ENCODE measurements around the gene MEAK7.

MEAK7 gene, protein sequence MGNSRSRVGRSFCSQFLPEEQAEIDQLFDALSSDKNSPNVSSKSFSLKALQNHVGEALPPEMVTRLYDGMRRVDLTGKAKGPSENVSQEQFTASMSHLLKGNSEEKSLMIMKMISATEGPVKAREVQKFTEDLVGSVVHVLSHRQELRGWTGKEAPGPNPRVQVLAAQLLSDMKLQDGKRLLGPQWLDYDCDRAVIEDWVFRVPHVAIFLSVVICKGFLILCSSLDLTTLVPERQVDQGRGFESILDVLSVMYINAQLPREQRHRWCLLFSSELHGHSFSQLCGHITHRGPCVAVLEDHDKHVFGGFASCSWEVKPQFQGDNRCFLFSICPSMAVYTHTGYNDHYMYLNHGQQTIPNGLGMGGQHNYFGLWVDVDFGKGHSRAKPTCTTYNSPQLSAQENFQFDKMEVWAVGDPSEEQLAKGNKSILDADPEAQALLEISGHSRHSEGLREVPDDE

DNA sequence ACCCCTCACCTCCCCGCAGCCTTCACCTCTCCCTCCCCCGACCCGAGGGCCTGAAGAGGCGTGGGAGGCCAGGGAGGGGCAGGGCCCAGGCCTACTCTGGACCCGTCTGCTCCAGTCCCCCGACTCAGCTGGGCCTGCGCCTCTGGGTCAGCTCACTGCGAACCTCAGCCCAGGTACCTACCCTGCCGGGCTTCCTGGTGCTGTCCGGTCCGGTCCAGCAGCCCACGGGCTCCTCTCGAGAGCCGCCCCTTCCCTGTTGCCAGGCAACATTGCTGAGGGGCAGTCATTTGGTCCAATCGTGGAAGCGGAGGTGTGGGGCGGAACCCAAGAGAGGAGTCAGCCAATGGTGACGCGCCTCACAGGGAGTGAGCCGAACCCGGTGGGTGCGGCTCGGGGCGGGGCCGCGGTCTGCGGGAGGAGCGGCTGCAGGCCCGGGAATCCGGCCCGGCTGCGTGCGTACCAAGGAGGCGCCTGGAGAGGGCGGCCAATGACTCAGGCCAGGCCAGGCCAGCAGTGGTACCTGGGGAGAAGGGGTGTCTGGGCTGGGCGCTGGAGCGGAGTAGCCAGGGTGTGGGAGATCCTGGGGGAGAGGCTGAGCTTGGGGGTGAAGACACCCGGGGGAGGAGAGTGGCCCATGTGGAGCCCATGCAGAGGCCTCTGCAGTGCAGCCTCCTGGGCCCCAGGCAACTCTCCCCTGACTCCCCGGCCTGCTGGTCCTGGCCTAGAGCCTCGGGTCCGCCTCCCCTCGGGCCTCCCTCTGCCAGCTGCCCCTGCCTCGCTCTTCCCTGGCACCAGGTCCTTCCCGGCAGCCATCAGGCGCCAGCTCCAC lies at the start of gene MEAK7:
MEAK7 (minus strand) TSS at position 240 of the 829 bp plus-strand sequence. CDS start 6,573 bp downstream, outside the sequence.
- peak; percentile 98 for DNase-seq

DNA sequence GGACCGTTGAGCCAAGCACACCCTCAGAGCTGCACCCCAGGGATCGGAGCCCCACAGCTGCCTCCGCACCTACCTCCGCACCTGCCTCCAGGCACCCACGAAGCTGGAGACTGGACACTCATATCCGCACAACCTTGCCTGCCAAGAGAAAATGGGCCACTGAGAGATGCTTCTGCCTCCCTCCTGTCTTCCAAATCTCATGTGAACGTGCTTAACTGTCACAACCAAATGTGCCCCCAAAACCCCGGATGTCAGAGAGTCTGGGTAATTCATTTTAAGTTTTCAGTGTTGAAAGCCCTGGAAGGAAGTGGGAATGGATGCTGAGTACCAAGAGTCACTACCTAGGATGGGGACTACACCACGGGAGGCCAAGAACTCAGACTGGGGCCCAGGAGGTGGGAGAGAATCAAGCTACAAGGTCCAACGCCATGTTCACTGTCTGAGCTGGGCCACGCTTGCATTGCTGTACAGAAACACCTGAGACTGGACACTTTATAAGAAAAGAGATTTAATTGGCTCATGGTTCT lies 49.5 kb upstream of the MEAK7 start:
- no peak for DNase-seq

DNA sequence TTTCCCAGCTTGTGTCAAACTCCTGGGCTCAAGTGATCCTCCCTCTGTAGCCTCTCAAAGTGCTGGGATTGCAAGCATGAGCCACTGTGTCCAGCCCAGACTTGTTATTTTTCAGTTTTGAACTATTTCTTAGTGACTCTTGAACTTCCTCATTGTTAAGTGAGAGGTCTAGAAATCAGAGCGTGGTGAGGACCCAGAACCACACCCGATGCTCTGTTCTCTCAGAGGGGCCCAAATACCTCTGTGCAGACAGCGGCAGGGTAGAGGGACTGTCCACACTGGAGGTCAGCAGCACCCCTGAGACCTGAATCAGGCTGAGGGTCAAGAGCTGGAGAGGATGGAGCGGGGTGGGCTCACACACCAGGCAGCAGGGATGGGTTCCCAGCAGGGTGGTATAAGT lies 47.7 kb upstream of the MEAK7 start:
- no peak for DNase-seq

DNA sequence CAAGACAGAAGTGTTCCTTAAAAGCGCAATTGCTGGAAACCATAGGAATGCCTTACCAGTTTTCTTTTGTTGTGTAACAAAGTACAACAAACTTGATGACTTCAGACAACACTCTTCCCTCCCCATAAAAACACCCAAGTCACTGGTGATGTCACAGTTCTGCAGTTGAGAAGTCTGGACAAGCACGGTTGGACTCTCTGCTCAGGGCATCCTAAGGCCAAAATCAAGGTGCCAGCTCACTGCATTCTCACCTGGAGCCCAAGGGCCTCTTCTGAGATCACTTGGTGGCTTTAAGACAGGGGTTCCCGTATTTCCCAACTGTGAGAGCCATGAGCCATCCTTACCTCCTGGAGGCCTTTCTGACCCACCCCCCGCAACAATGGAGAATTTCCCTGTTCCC lies 45.6 kb upstream of the MEAK7 start:
- DNase-seq: no peak

DNA sequence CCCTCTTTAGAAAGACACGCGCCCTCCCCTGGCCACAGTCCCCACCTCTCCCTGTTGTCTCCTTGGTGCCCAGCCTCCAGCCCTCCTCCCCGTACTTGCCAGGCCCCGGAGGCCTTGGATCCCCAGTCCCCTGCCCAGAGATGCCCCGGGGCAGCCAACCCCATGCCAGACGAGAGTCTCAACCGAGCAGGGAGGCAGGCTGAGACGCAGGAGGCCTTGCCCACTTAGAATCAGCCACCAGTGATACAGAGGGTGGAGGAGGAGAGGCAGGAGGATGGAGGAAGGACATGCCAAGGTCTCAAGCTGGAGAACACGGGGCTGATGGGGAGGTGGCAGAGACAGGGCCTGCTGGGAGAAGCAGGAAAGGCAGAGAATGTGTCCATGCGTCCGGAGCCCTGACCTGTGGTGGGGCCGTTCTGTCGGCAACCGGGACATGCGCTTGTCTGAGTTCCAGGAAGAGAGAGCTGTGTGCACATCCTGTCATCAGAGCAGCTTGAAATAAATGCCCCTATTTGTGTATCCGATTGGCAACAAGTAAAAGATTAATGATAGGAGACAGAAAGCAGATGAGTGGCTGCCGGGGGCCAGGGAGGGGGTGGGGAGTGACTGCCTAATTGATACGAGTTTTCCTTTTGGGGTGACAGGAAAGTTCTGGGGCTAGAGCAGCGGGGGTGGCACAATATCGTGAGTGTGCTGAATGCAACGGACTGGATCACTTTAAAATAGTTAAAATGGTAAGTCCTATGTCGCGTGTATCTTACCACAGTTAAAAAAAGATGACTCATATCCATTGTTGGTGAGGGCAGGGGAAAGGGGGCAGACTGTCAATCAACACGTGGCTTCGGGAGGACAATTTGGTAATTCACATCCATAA lies 44.7 kb upstream of the MEAK7 start:
- DNase-seq: peak; percentile 63

DNA sequence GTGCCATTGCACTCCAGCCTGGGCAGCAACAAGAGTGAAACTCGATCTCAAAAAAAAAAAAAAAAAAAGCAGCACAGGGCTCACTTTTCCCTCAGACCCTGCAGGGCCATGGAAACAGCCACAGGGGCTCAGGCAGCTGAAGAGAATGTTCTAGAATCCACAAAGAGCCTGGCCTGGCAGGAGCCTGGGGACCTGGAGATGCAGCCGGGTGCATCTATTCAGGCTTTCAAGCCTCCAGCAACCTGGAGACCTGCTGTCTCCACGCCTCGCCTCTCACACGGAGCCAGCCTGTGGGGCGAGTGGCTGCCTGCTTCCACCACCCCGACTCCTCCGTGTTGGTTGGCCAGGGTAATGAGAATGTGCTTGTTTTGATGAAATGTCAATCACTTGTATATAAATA lies 44.0 kb upstream of the MEAK7 start:
- DNase-seq: peak; percentile 63

DNA sequence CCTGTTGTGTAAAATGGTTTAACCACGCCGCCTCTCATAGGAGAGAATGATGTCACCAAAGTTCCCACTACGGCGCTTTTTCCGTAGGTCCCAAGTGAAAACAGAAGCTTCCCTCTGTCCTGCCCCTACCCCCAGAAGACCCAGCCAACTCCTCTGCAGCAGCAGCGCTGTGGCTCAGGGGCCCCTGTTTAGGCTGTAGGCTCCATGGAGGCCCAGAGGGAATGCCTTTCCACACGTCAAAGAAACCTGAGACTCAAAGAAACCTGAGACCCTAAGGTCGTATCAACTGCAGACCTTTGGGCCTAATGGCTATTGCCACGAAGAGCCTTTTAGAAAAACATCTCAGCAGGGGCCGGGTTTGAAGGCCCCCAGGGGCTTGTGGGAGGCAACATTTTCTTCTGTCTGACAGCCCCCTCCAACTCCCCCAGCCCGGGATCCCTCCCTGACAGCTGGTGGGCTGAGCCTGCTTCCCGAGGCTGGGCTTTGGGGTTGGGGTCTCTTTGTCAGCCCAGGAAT lies 43.1 kb upstream of the MEAK7 start:
- DNase-seq: no peak

DNA sequence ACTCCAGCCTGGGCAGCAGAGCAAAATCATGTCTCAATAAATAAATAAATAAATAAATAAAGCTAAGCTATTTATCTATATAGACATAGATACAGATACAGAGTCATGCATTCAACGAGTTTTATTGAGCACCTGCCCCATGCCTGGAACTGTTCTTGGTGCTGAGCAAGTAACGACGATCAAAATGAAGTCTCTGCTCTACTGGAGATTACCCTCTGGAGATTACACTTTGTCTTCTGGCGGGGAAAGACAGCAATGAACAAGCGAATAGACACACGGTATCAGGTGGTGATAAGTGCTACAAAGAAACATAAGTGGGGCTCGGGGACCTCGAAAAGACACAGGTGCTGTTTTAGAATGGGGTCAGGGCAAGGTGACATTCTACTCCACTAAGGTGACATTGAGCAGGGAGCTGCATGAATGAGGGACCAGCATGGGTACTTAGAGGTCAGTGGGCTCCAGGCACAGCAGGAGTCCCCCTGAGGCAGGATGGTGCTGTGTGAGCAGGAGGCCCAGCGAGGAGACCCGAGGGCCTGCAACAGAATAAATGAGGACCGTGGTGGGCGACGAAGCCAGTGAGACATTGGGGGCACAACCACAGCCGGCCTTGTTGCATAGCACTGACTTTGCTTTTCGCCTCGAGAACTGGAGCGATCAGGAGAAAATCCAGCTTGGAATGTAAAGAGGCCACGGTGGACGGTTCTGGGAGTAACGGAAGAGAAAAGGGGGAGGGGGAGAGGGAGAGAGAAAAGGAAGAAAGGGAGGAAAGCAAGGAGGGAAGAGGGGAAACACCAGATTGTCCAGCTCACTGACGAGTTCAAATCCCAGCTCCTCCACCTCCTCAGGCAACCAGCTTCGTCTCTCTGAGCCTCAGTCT lies 42.4 kb upstream of the MEAK7 start:
- DNase-seq: no peak

DNA sequence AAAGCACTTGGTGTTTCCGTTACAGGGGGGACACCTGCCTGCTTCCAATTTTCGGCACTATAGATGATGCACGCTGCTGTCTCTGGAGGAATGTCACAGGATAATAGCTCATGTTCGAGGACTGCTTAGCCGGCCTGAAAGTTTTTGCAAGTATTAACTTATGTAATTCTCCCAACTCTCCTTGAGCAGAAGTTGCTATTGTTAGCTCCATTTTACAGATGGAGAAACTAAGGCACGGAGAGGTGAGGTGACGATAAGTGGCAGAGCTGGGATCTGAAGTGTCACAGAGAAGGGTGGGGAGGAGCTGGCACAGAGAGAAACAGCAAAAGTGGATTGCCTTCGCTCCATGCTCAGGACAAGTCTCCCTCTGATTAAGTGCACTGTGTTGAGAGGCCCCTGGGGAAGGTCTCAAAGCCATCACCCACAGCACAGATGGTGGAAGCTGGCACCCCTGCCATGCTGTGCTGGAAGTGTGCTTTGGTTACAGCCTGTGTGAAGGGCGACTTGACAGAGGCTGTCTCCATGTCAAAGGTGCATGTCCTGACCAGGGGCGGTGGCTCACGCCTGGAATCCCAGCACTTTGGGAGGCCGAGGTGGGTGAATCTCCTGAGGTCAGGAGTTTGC lies 40.8 kb upstream of the MEAK7 start:
- no peak for DNase-seq

DNA sequence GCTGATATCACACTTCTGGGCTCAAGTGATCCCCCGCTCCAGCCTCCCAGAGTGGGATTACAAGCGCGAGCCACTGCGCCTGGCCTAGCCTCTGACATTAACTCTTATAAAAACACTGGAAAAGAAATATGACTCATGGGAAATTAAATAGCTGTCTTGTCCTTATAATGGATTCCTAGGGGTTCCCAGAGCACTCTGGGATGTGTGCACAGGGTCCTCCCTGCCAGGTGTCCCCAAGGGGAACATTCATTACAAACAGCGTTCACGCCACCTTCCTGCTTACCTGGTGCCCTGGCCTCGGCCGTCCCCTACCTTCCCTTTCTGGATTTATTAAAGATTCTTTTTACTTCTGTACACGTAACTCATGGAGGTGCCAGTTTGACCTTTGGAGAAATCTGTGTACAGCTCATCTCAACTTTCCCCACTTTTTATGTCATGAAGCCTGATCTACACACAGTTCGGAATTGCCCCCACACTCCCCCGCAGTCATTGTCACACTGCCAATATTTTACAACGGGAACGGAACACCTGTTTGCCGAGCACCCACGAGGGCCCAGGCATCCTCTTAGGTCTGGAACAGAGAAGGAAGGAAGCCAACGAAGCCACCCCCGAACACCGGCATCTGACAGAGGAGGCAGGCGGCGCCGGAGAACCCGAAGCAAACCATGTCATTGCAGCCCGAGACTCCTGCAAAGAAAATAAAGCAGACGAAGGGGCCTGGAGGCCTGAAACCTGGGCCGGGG lies 39.7 kb upstream of the MEAK7 start:
- DNase-seq: no peak

DNA sequence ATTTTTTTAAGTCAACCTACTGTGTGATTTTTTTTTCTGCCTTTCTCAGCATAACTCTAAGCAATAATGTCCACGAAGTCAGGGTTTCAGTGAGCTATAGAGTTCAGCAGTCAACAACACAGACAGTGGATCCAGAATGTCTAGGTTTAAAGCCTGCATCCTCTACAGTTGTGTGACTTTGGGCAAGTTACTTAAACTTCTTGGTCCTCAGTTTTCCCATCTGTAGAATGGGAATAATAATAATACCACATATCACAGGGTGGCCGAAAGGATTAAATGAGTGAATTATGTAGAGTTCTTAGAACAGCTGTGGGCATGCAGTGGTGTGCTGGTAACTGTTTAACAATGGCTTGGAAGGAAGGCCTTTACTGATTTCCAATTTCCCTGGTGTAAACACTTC lies 38.8 kb upstream of the MEAK7 start:
- no peak for DNase-seq

DNA sequence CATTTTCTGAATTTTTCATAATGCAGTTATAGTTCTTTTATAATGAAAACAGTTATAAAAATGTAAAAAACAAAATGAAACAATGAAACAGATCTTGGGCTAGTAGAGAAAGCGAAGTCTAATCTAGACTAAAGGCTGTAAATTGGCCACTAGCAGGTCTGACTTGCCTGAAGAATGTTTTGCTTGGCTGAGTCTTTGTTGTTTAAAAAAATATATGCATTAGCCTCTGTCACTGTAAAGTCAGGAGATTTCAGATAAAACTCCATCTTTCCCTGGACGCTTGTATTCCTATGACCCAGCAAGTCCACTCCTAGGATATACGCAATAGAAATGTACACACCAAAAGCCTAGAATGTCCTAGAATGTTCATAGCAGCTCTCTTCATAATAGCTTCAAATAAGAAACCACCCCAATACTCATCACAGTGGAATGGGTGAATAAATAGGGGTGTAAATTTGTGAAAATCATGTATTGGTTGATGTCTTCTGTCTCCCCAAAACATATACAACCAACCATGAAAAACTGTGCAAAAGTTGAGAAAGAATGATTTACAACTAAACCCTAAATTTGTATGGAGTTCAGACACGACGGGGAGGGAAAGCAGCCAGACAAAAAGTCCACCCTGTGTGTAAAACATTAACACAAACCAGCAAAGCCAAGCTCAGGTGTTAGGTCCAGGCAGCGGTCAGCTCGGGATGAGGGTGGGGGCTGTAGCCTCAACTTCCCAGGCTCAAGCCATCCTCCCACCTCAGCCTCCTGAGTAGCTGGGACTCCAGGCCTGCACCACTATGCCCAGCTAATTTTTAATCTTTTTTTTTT lies 37.7 kb upstream of the MEAK7 start:
- no peak for DNase-seq

DNA sequence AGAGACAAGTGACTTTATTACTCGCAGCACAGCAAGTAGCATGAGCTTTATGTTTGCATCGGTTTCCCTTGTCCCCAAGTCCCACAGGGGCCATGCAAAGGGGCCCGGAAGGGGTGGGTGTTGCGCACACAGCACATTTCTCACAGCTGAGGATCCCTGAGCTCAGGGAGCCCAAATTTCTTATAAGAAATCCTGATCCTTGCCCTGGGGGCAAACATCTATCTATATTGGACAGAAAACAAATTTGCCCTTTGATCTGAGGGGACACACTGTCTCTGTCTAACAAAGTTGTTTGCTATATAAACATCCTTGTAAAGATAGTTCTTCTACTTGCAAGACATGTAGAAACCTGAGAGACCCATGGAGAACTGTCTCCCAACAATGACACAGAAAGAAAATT lies 35.7 kb upstream of the MEAK7 start:
- no peak for DNase-seq

DNA sequence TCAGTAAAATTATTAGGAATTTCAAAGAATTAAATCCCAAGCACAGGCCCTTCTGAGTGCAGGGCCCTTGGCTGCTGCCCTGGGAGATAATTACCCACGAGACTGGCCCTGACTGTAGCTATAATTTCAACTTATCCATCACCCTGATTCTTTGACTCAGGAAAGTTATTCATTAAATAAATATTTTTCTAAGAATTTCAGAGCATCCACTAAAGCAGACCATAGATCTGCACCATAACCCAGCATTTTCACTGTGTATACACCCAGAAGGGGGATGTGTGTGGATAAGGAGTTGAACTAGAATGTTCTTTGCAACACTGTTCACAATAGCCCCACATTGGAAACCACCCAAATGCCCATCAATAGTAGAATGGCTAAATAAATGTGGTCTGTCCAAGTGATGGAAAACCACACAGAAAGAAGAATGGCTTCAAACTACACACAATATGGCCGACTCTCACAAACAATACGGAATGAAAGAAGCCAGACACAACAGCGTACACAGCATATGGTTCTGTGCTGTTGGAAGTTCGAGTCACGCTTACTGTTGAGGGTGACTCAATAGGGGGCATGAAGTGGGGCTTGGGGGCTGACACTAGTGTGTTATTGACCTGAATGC lies 33.9 kb upstream of the MEAK7 start:
- no peak for DNase-seq

DNA sequence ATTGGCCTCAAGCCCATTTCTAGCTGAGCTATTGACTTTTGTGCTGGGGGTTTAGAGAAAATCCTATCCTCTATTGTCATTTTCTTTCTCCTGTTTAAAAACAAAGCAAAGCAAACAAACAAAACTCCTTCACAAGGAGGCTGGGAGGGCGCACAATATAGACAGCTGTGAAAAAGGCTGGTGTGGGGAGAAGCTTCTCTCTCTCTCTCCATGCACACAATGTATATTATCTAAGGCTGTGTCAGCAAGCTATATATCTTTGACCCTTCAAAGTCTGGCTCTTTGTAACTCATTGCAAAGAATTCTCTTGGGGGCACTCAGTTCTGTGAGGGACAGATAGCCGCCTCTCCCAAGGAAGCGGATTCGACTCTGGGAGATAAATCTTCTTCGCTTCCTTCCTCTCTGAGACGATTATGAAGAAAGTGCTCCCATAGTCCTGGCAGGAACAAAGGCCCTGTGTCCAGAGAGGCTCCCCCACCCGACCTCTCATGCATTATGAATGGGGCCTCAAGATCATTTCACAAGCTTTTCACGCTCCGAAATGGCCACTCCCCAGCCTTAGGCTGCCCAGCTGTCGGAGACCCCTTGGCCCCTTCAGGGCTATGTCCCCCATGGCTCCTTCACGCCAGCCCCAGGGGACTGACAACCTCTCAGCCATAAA lies 33.2 kb upstream of the MEAK7 start:
- no peak for DNase-seq

DNA sequence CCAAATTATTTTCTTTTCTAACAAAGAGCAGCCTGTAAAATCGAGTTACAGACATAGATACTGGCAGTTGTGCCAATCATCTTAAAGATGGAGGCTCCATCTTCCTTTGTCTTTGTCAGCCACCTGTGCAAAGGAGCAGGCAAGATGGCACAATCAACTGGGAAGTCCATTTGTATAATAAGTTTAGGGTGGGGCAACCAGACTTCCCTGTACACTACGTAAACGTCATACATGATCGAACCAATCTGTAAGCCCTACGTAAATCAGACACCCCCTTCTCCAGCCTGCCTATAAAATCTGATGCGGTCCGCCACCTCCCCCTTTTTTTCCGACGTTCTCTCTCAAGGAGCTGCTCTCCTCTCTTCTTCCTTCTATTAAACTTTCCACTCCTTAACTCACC lies 31.4 kb upstream of the MEAK7 start:
- no peak for DNase-seq

DNA sequence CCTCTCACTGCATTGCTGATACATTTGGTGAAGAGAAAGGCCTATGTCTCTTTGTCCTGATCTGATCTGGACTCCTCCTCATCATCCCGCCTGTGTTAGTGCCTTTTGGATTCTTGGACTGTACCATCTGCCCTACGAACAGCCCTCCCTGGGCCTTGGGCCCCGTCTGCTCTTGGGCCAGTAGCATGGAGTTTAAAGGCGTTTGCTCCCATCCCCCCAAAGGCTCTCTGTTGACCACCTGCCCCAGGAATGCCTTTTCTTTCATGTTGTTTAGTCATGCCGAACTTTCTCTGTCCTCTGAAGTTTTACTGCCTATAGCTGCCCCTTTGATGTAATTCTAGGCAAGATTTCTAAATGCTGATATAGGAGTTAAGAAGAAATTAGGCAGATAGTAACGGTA lies 30.9 kb upstream of the MEAK7 start:
- no peak for DNase-seq

DNA sequence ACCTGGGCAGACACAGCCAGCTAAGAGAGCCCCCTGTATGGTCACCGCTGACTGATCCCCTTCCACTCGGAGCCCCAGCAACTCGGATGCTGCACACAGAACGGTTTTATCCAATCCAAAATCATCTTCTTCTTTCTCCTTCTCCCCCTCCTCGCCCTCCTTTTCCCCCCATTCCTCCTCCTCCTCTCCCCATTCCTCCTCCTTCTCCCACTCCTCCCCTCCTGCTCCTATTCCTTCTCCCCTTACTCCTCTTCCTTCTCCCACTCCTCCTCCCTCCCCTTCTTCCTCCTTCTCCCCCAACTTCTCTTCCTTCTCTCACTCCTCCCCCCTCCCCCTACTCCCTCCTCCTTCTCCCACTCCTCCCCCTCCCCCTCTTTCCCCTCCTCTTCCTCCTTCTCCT lies 30.4 kb upstream of the MEAK7 start:
- no peak for DNase-seq

All from midbrain (tissue), 1 donor.